Fibroblast of skin of left biceps (primary cell): Measurements from ENCODE around the gene CLP1.
A peak's percentile ranks its signal among the peaks of the same experiment; 100 is the strongest.
"Not testable (repeated sequence)": the region's sequence is repeated elsewhere in the genome, so short reads cannot be mapped to it uniquely, and the experiment has no call there.

Experiments used
- DNase-seq, 2 experiments: peaks; one replicate each; pipeline ENCODE4 v3.0.0-alpha.2; 2013; ENCODE audit warnings: low read depth in 2 of 2

CLP1 gene

DNA sequence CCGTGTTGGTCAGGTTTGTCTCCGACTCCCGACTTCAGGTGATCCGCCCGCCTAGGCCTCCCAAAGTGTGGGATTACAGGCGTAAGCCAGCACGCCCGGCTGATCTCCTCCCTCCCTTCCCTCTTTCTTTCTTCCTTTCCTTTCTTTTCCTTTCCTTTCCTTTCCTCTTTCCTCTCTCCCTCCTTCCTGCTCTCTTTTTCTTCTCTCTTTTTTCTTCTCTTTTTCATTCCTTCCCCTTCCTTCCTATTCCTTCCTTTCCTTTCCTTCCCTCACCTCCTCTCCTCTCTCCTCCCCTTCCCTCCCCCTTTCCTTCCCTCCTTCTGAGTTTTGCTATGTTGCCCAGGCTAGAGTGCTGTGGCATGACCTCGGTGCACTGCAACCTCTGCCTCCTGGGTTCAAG, 6.4 kb downstream of the CLP1 start:
- DNase-seq = no peak

DNA sequence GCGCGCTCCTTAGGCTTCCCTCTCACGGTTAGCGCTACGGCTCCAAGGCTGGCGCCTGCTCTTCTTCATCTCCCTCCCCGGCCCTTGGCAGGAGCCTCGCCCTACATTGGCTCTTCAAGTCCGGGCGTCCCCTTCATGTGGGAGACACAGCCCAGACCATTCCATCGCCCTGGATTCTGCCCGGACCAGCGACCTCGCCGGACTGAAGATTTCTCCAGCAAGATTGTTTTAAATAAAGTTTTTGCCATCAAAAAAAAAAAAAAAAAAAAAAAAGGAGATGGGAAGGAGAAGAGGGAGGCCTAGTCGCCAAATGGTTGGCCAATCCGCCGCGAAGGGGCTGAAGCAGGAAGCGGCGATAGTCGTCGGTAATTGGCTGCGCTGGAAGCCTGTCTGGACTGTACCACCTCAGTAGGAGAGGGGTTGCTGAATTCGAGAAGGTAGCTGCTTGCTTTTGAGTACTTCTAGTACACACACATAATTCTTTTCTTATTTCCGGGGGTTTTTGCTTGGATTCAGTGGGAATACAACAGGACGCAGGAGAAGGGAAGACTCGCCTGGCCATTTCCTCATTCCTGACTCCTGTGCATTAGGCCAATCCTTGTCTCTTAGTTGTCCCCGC, 9.7 kb downstream of the CLP1 start:
- DNase-seq = peak; percentile 98 to 99

DNA sequence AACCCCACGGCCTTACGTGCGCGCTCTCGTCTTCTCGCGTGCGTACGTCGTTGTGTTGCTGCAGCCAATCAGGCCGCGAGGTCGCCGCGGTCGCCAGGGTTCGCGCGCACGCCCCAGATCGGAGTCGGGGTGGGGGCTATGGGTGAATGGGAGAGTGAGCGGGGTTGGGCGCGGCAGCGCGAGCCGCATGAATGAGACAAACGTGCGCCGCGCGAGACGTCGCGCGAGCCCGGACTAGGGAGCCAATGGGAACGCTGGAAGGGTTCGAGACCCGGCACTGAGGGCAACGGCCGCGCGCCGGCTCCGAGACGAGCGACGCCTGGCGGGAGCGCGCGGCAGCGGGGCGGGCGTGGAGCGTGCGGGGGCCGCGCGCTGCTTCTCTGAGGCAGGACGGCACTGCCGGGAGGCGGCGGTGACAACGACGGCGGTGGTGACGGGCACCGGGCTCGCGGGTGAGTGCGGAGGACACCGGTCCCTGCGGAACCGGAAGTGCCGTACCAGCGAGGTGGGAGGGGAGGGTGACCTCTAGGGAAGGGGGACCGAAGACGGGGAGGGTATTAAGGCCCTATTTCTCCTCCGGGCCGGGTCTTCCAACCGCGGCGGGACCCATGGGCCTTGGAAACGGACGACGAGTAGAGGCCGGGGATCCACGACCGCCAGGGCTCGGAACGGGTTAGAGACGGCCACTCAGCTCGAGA, 10.3 kb downstream of the CLP1 start, which contains the start of gene ZDHHC5:
ZDHHC5 (plus strand) TSS at position 379 of the 698 bp plus-strand sequence. CDS start 4,977 bp downstream, outside the sequence.
- peak; percentile 99 for DNase-seq

DNA sequence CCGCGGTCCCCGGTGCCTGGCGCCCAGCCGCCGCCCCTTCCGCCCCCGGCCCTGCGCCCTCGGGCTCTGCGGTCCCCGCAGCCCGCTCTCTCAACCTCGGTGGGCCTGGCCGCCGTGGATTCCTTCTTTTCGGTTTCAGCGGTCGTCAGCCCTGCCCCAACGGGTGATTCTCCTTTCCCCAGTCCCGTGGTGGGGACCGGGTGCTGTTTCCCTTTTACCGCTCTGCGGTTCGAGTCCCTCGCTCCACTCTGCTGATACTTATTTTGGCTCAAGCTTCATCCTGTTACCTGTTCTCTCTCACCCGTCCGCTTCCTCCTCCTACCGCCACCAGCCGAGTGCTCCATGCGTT, 10.8 kb downstream of the CLP1 start:
- no peak for DNase-seq

DNA sequence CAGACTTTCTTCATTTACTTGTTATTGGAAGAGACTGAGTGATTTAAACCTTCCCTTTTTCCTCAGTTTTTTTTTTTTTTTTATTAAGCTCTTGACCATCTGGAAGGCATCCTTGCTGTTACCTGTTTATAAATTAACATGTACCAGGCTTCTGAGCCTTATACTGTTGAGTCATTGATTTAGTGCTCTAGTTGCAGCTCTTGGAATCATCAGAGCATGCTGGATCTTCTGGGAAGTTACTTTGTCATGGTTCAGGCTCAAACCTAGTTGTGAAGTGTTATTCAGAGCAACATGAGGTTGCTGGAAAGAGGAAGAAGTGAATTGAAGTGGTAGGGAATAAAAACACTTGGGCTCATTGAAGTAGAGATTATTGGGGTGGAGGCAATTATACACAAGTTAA, 16.7 kb downstream of the CLP1 start:
- no peak for DNase-seq

DNA sequence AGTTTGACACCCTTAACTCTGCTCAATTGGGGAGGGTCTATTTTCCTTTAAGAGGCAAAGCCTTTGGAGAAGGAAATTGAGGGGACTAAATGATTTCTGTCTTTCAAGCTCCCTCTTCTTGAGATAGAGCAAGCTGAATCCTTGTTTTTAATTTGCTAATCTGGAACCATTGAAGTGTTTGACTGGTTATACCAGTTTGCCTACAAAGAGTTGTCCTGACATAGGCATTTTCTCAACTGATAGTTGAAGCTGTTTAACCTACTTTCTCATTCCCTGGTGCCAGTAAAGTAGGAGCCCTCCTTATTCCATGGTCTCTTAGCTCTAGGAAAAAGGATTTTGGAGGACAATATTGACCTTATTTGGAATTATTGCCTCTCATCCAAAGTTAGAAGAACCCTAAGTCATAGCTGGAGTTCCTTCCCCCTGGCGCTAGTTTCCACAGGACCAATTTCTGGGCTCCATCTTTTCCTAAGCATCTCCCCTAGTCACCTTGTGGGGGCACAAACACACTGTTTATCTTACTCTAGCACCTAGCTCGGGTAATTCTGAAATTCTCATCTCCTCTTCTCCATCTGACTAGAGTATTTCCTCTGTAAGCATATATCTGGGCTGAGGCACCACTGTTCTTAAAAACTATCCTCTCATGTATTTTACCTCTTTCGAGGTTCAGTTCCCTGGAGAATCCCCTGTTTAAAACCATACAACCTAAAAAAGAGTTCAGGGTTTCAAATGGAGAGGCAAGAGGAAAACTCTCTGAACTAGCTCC, 17.8 kb downstream of the CLP1 start:
- no peak for DNase-seq

DNA sequence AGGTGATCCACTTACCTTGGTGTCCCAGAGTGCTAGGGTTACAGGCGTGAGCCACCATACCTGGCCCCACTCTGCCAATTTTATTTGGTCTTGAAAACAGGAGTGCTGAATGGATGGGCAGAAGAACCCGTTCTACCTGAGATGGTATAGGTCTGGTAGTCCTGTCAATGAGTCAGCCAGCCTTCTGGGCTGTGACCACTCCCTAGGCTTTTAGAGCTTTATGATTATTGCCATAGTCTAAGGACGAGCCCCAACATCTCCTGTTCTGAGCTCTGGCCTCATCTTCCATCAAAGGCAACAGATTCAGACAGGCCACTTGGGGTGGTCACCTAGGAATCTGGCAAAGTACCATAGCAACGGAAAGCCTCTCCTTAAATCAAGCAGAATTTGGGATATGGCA, 21.8 kb downstream of the CLP1 start:
- DNase-seq = no peak

DNA sequence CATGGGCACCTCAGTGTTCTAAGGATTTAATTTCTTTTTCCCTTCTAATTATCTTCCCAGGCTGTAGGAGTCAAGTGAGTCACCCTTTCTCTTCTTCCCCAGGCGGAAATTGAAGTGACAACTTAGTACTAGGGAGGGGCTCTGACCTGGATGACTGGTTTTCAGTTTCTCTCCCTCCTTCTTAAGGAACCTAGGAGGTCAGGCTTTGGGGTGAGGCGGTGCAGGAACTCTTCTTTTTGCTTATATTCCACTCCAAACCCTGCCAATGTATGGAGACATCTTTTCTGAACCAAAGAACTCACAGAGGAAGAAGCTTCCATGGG, 23.0 kb downstream of the CLP1 start:
- DNase-seq = no peak

DNA sequence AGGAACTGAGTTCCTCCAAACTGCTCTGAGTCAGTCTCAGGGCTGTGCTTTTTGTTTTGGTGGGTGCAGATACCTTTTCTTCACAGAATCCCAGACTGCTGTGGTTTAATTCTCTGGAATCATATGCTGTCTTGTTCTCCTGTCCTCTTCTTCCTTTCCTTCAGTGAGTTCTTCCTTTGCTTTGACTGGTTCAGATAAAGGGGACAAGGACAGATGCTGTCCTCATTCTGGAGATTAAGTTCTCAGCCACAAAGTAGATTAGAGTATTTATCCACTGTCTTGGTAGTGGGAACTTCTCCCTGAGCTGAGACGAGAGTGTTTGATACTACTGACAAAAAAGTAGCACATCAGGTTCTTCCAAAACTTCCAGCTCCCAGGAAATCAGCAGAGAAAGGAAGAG, 23.6 kb downstream of the CLP1 start:
- DNase-seq = no peak

DNA sequence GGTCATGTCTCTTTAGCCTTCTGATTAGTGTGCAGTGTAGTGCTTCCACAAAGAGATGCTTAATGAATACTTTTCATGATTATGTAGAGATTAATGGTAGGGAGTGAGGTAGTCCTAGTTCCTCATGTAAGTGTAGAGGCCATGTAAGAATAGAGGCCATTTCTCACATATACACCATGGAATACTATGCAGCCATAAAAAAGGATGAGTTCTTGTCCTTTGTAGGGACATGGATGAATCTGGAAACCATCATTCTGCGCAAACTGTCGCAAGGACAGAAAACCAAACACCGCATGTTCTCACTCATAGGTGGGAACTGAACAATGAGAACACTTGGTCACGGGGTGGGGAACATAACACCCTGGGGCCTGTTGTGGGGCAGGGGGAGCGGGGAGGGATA, 32.9 kb downstream of the CLP1 start:
- not testable (repeated sequence) for DNase-seq

DNA sequence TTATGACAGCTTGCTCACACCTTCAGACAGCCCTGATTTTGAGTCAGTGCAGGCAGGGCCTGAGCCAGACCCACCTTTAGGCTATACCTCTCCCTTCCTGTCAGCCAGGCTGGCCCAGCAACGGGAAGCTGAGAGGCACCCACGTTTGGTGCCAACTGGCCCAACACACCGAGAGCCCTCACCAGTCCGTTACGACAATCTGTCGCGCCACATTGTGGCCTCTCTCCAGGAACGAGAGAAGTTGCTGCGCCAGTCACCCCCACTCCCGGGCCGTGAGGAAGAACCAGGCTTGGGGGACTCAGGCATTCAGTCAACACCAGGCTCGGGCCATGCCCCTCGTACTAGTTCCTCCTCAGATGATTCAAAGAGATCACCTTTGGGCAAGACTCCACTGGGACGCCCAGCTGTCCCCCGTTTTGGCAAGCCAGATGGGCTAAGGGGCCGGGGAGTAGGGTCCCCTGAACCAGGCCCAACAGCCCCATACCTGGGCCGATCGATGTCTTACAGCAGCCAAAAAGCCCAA, 41.3 kb downstream of the CLP1 start:
- no peak for DNase-seq

DNA sequence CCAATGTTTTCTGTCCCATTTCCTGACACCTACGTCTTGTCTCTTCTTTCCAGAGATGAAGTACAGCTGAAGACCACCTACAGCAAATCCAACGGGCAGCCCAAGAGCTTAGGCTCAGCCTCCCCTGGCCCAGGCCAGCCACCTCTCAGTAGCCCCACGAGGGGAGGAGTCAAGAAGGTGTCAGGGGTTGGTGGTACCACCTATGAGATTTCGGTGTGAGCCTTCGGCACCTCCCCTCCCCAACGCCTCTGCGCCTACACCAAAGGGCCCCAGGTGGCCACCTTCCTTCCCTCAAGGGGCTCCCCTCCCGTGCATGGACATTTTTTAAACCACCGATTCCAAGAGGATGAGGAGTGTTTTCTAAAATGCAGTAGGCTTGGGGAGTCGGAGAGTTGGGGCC, 42.3 kb downstream of the CLP1 start:
- DNase-seq = no peak

DNA sequence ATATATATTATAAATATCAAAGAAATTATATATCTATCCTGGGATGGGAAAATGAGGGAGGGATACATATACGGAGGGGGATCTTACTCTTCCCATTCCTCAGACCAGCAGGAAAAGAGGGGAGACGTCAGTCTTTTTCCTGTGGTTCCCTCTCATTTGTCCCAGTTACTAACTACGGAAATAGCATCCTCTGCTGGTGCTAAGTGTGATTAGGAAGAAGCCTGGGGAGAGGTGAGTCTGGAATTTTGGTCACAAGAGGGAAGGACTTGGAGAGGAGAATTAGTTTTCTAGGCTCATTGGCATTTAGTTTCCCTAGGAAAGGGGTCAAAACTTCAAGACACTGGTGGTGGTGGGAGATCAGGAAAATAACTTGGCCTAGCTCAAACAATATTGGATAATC, 42.9 kb downstream of the CLP1 start:
- DNase-seq = no peak

DNA sequence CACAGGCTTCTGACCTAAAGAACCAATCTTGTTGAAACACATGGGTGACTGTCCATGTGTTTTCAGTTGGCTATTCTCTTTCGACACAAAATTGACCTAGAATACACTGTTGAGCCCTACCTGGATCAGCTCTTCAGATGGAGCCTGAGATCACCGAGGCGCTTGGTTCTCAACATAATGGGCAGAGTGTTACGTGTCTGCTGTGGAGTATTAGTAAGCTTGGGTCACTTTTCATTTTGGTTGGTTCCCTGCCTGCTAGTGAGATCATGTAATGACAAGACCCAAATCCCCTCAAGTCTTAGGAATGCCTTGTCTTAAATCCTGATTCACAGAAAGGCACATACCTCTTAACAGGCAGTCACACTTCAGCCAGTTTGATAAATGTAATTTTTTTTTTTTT, 45.8 kb downstream of the CLP1 start:
- DNase-seq = no peak

DNA sequence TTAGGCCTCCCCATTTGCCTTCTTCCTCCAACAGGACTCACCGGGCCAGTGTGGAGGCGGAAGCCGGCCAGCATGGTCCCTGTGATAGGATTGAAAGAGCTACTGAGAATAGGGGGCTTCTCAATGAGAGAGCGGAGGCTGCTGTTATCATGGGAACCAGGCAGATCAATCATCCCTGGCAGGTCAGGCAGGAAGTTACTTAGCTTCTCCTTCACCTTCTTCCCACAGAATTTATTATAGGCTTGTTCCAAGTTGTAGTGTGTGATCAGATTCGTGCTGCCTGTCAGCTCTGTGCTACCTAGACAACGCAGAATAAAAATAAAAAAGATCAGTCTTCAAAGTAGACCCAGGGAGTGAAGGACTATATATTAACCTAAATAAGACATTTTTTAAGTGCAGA, 47.4 kb downstream of the CLP1 start:
- no peak for DNase-seq

DNA sequence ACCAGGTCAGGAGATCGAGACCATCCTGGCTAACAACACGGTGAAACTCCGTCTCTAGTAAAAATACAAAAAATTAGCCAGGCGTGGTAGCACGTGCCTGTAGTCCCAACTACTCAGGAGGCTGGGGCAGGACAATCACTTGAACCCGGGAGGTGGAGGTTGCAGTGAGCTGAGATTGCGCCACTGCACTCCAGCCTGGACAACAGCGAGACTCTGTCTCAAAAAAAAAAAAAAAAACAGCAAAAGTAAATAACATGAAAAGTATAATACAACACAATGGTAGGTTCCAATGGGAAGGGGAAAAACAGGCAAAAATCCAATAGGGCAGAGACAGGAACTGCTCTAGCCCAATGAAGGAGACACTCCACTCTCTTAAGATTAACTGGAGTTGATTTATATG, 47.9 kb downstream of the CLP1 start:
- DNase-seq = not testable (repeated sequence)

DNA sequence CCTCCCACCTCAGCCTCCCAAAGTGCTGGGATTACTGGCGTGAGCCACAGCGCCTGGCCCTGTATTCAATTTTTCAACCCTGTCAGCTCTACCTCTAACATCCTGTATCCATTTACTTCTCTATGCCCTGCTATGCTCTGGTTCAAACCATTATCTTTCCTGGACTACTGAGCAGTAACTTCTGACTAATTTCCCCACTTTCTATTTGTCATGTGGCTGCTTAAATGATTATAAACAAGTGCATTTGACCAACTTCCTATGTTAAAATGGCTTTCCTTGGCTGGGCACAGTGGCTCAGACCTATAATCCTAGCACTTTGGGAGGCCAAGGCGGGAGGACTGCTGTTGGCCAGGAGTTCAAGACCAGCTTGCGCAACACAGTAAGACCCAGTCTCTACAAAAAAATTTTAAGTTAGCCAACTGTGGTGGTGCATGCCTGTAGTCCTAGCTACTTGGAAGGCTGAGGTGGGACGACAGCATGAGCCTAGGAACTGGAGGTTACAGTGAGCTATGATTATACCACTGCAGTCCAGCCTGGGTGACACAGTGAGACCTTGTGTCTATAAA, 52.3 kb downstream of the CLP1 start:
- DNase-seq = no peak
